Fibroblast of pulmonary artery (primary cell): ENCODE data around the gene PIP5KL1.

Experiments
- DNase-seq: peaks from one replicate; pipeline ENCODE4 v3.0.0-alpha.2; 2010; ENCODE audit warnings: low read depth
- H3K4me3 ChIP-seq: replicated peaks from 2 replicates; pipeline ENCODE4 v1.5.1; 2011; ENCODE audit warnings: low read depth, mild to moderate bottlenecking, control low read depth, low read length, moderate library complexity
- CTCF ChIP-seq: IDR thresholded peaks from 2 replicates; pipeline ENCODE4 v1.5.1; 2011; ENCODE audit warnings: mild to moderate bottlenecking, control low read depth, low read length, inconsistent platforms; ENCODE audit errors: missing control alignments

The PIP5KL1 gene

GRCh38 chr9:127874301-127875221, 56.0 kb downstream of the PIP5KL1 start:
- DNase-seq, result no peak
- no peak overlapping the region for H3K4me3 ChIP-seq
- no peak for TF ChIP-seq CTCF

- peak; percentile 56 for DNase-seq
- no peak for TF ChIP-seq CTCF
- H3K4me3 ChIP-seq, result no peak overlapping the region
Measured at GRCh38 chr9:127873886-127874285, 56.7 kb downstream of the PIP5KL1 start.

- TF ChIP-seq CTCF, result no peak
- no peak overlapping the region for H3K4me3 ChIP-seq
- DNase-seq, result no peak
Measured at GRCh38 chr9:127873223-127873691, 57.3 kb downstream of the PIP5KL1 start.

GRCh38 chr9:127872369-127873222, 58.0 kb downstream of the PIP5KL1 start:
- no peak for DNase-seq
- TF ChIP-seq CTCF, result no peak
- no peak overlapping the region for H3K4me3 ChIP-seq

GRCh38 chr9:127871531-127871930, 59.0 kb downstream of the PIP5KL1 start:
- DNase-seq, result peak; percentile 32
- no peak for TF ChIP-seq CTCF
- no peak overlapping the region for H3K4me3 ChIP-seq

- TF ChIP-seq CTCF, result no peak
- DNase-seq, result no peak
Measured at GRCh38 chr9:127870887-127871286, 59.7 kb downstream of the PIP5KL1 start.

More at GRCh38 chr9:127870887-127871286, 59.7 kb downstream of the PIP5KL1 start:
- H3K4me3 ChIP-seq, result no peak overlapping the region
